ACC112 (cell line): ENCODE results near the gene PHF11.

Experiments
- H2AFZ ChIP-seq: fragments of 200-600 bp; sonication (generic); one replicate; pipeline ENCODE4 v1.6.0; 2017; ENCODE audit warnings: antibody characterized with exemption, low read length; ENCODE audit not compliant: unreplicated experiment
- H3K27ac ChIP-seq: fragments of 200-600 bp; sonication (generic); 2 replicates; pipeline ENCODE4 v1.5.1; 2014; ENCODE audit warnings: low read depth, mild to moderate bottlenecking, antibody characterized with exemption, low read length, moderate library complexity
- H3K27me3 ChIP-seq: fragments of 200-600 bp; sonication (generic); 2 replicates; pipeline ENCODE4 v1.6.1; 2014; ENCODE audit warnings: mild to moderate bottlenecking, antibody characterized with exemption, low read length, moderate library complexity, mixed read lengths; ENCODE audit not compliant: insufficient read depth
- H3K36me3 ChIP-seq: fragments of 200-600 bp; sonication (generic); 2 replicates; pipeline ENCODE4 v1.6.1; 2016; ENCODE audit warnings: mild to moderate bottlenecking, antibody characterized with exemption, low read length, moderate library complexity, mixed read lengths; ENCODE audit not compliant: insufficient read depth
- H3K4me1 ChIP-seq: fragments of 200-600 bp; sonication (generic); one replicate; pipeline ENCODE4 v1.6.1; 2016; ENCODE audit warnings: low read length, mixed read lengths; ENCODE audit not compliant: insufficient read depth, unreplicated experiment, control insufficient read depth
- H3K4me3 ChIP-seq: fragments of 200-600 bp; sonication (generic); 2 replicates; pipeline ENCODE4 v1.5.1; 2014; ENCODE audit warnings: mild to moderate bottlenecking, low read depth, low read length
- H3K79me2 ChIP-seq: fragments of 200-600 bp; sonication (generic); one replicate; pipeline ENCODE4 v1.6.0; 2016; ENCODE audit warnings: low read length; ENCODE audit not compliant: control insufficient read depth, unreplicated experiment, insufficient read depth

The PHF11 gene

GRCh38 chr13:49495783-49496762 is at the start of gene PHF11:
Gene PHF11 (plus strand): TSS chr13:49495953. CDS start chr13:49496002, 49 bp downstream.
- H3K27me3 ChIP-seq: no peaks in the 10 kb centered on the region
- H2AFZ ChIP-seq: peak within 1 kb of the TSS; percentile 85
- H3K36me3 ChIP-seq: no peaks in the 10 kb centered on the region
- peak within 1 kb of the TSS; percentile 90 for H3K27ac ChIP-seq
- H3K79me2 ChIP-seq: no peaks in the 10 kb centered on the region
- peaks cover 41% of the 10 kb centered on the region for H3K4me1 ChIP-seq
- peak within 1 kb of the TSS; percentile 83 for H3K4me3 ChIP-seq

GRCh38 chr13:49446473-49446872 is 49.3 kb upstream of the PHF11 start:
- Histone ChIP-seq H2AFZ (no peak overlapping the region), H3K4me3 (peak overlapping the region; percentile 3; the same call in 1 of the 2 replicates), H3K27me3 (no peaks in the 10 kb centered on the region), H3K4me1 (peaks cover 3% of the 10 kb centered on the region), H3K27ac (no peak overlapping the region), H3K79me2 (peaks cover 41% of the 10 kb centered on the region), H3K36me3 (no peaks in the 10 kb centered on the region; the same call in 1 of the 2 replicates)

- Histone ChIP-seq H3K27me3 (no peaks in the 10 kb centered on the region), H3K36me3 (no peaks in the 10 kb centered on the region; the same call in 1 of the 2 replicates), H3K79me2 (peaks cover 31% of the 10 kb centered on the region), H2AFZ (no peak overlapping the region), H3K4me3 (no peak overlapping the region), H3K4me1 (no peaks in the 10 kb centered on the region), H3K27ac (no peak overlapping the region)
Observed at GRCh38 chr13:49448753-49449152, 47.0 kb upstream of the PHF11 start.

GRCh38 chr13:49450105-49450819 is 45.5 kb upstream of the PHF11 start:
- Histone ChIP-seq H3K79me2 (peaks cover 31% of the 10 kb centered on the region), H3K27ac (no peak overlapping the region), H3K27me3 (no peaks in the 10 kb centered on the region), H3K4me3 (no peak overlapping the region), H3K4me1 (peaks cover 8% of the 10 kb centered on the region), H3K36me3 (no peaks in the 10 kb centered on the region; the same call in 1 of the 2 replicates), H2AFZ (no peak overlapping the region)

GRCh38 chr13:49452725-49453457 is 42.9 kb upstream of the PHF11 start:
- Histone ChIP-seq H3K4me1 (peaks cover 25% of the 10 kb centered on the region), H3K4me3 (no peak overlapping the region), H3K27ac (no peak overlapping the region), H2AFZ (no peak overlapping the region), H3K27me3 (no peaks in the 10 kb centered on the region), H3K79me2 (peaks cover 11% of the 10 kb centered on the region), H3K36me3 (no peaks in the 10 kb centered on the region; the same call in 1 of the 2 replicates)

GRCh38 chr13:49453465-49453864 is 42.3 kb upstream of the PHF11 start:
- Histone ChIP-seq H3K27ac (no peak overlapping the region), H3K79me2 (peaks cover 6% of the 10 kb centered on the region)

GRCh38 chr13:49454388-49455006 is 41.3 kb upstream of the PHF11 start:
- Histone ChIP-seq H3K79me2 (no peaks in the 10 kb centered on the region), H3K36me3 (no peaks in the 10 kb centered on the region; the same call in 1 of the 2 replicates), H3K4me3 (peak overlapping the region; percentile 69), H2AFZ (peak overlapping the region; percentile 46), H3K27me3 (no peaks in the 10 kb centered on the region), H3K4me1 (peaks cover 25% of the 10 kb centered on the region), H3K27ac (peak overlapping the region; percentile 37)

More at GRCh38 chr13:49453465-49453864, 42.3 kb upstream of the PHF11 start:
- no peak overlapping the region for H2AFZ ChIP-seq
- no peaks in the 10 kb centered on the region for H3K27me3 ChIP-seq
- no peak overlapping the region for H3K4me3 ChIP-seq
- no peaks in the 10 kb centered on the region; the same call in 1 of the 2 replicates for H3K36me3 ChIP-seq
- H3K4me1 ChIP-seq: peaks cover 25% of the 10 kb centered on the region

GRCh38 chr13:49455007-49455398 is 40.8 kb upstream of the PHF11 start:
- peaks cover 25% of the 10 kb centered on the region for H3K4me1 ChIP-seq
- H3K79me2 ChIP-seq: no peaks in the 10 kb centered on the region
- H3K36me3 ChIP-seq: no peaks in the 10 kb centered on the region
- no peak overlapping the region for H2AFZ ChIP-seq
- H3K27me3 ChIP-seq: no peaks in the 10 kb centered on the region
- H3K4me3 ChIP-seq: peak overlapping the region; percentile 69
- H3K27ac ChIP-seq: peak overlapping the region; percentile 37

GRCh38 chr13:49456156-49456555 is 39.6 kb upstream of the PHF11 start:
- no peak overlapping the region for H2AFZ ChIP-seq
- H3K36me3 ChIP-seq: peaks cover 3% of the 10 kb centered on the region
- no peaks in the 10 kb centered on the region for H3K27me3 ChIP-seq
- H3K4me1 ChIP-seq: peaks cover 25% of the 10 kb centered on the region
- no peak overlapping the region for H3K4me3 ChIP-seq
- no peaks in the 10 kb centered on the region for H3K79me2 ChIP-seq
- no peak overlapping the region for H3K27ac ChIP-seq

GRCh38 chr13:49457221-49457620 is 38.5 kb upstream of the PHF11 start:
- Histone ChIP-seq H3K36me3 (peaks cover 13% of the 10 kb centered on the region), H3K27me3 (no peaks in the 10 kb centered on the region), H3K4me3 (no peak overlapping the region), H3K4me1 (peaks cover 25% of the 10 kb centered on the region), H3K79me2 (no peaks in the 10 kb centered on the region), H2AFZ (peak overlapping the region; percentile 35), H3K27ac (peak overlapping the region; percentile 32)
